Mesendoderm (in vitro differentiated cells): Measurements from ENCODE around the gene SLX4.
A peak's percentile ranks its signal among the peaks of the same experiment; 100 is the strongest.

Source experiments
- DNase-seq: peaks from one replicate; pipeline ENCODE4 v3.0.0; 2013
- H2AK5ac ChIP-seq: 2 replicates; pipeline ENCODE4 v1.6.1; 2013; ENCODE audit warnings: low read length, inconsistent platforms
- H2BK120ac ChIP-seq: 2 replicates; pipeline ENCODE4 v1.6.1; 2013; ENCODE audit warnings: low read depth, mild to moderate bottlenecking, low read length, moderate library complexity, mixed read lengths
- H2BK15ac ChIP-seq: replicated peaks from 2 replicates; pipeline ENCODE4 v1.6.1; 2013; ENCODE audit warnings: low read depth, mild to moderate bottlenecking, moderate library complexity
- H2BK5ac ChIP-seq: 2 replicates; pipeline ENCODE4 v1.6.1; 2013; ENCODE audit warnings: low read length, inconsistent platforms
- H3K18ac ChIP-seq: 2 replicates; pipeline ENCODE4 v1.6.1; 2013; ENCODE audit warnings: mild to moderate bottlenecking, low read length, mixed read lengths
- H3K23ac ChIP-seq: one replicate; pipeline ENCODE4 v1.6.1; 2013; ENCODE audit warnings: low read length
- H3K27ac ChIP-seq: 2 replicates; pipeline ENCODE4 v1.5.1; 2013; ENCODE audit warnings: low read depth, mild to moderate bottlenecking, inconsistent platforms, low read length, moderate library complexity
- H3K27me3 ChIP-seq: 2 replicates; pipeline ENCODE4 v1.6.1; 2013; ENCODE audit warnings: low read length, control low read depth, mild to moderate bottlenecking, inconsistent platforms; ENCODE audit not compliant: insufficient read depth, poor library complexity
- H3K36me3 ChIP-seq: 2 replicates; pipeline ENCODE4 v1.6.1; 2013; ENCODE audit warnings: low read length, inconsistent platforms; ENCODE audit not compliant: control insufficient read depth, insufficient read depth
- H3K4ac ChIP-seq: one replicate; pipeline ENCODE4 v1.6.1; 2013; ENCODE audit warnings: low read depth, mild to moderate bottlenecking, low read length, moderate library complexity
- H3K4me1 ChIP-seq: 2 replicates; pipeline ENCODE4 v1.6.1; 2013; ENCODE audit warnings: low read depth, low read length, inconsistent platforms; ENCODE audit not compliant: control insufficient read depth
- H3K4me2 ChIP-seq: 2 replicates; pipeline ENCODE4 v1.6.1; 2013; ENCODE audit warnings: low read length
- H3K4me3 ChIP-seq: 2 replicates; pipeline ENCODE4 v1.5.1; 2013; ENCODE audit warnings: mild to moderate bottlenecking, low read length
- H3K56ac ChIP-seq: one replicate; pipeline ENCODE4 v1.6.1; 2013; ENCODE audit warnings: low read length
- H3K79me1 ChIP-seq: 2 replicates; pipeline ENCODE4 v1.6.1; 2013; ENCODE audit warnings: low read length, inconsistent platforms
- H3K79me2 ChIP-seq: 2 replicates; pipeline ENCODE4 v1.6.1; 2013; ENCODE audit warnings: mild to moderate bottlenecking, low read length; ENCODE audit not compliant: control insufficient read depth, insufficient read depth
- H3K9ac ChIP-seq: 2 replicates; pipeline ENCODE4 v1.6.1; 2013; ENCODE audit warnings: low read length, inconsistent platforms
- H4K5ac ChIP-seq: one replicate; pipeline ENCODE4 v1.6.1; 2013; ENCODE audit warnings: low read length
- H4K8ac ChIP-seq: one replicate; pipeline ENCODE4 v1.6.1; 2013; ENCODE audit warnings: low read depth, mild to moderate bottlenecking, control low read depth, low read length, moderate library complexity
- WGBS: extraction: QIAGEN DNeasy Blood & Tissue Kit; methylation state at CpG from one replicate; pipeline ENCODE4 v1.1.7; 2013; ENCODE audit warnings: low lambda C conversion rate, missing lambda C conversion rate; ENCODE audit not compliant: insufficient coverage; ENCODE audit errors: extremely low coverage; 5-methylcytosine and 5-hydroxymethylcytosine counted together

Gene SLX4

DNA sequence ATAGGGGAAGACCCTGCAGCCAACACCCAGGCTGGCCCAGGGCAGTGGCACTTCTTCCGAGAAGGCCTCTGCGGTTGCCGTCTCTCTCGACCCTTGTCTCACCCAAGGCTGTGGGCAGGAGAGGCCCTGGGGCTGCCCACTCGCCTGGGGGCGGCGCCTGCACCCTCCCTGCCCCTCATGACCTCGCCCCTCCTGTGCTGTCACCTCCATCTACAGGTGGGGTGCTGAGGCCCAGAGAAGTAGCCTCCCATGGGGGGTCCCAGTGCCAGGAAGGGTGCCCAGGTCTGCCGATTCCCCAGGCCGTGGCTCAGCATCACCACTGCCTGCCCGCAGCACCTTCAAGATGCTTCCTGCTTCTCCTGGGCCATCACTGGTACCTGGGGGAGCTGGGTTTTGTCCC is 35.2 kb downstream of the SLX4 start:
- no CpG with 5 or more reads among the region's 11 CpGs for WGBS
- no peak overlapping the region for H4K8ac ChIP-seq
- H2BK120ac ChIP-seq, result no peak overlapping the region
- H2BK5ac ChIP-seq, result no peak overlapping the region
- no peak overlapping the region for H2BK15ac ChIP-seq
- H3K4me2 ChIP-seq, result no peak overlapping the region
- H3K79me1 ChIP-seq, result no peaks in the 10 kb centered on the region
- H2AK5ac ChIP-seq, result no peak overlapping the region
- no peak overlapping the region for H3K4ac ChIP-seq
- H3K79me2 ChIP-seq, result no peaks in the 10 kb centered on the region
- H4K5ac ChIP-seq, result no peak overlapping the region
- H3K36me3 ChIP-seq, result no peaks in the 10 kb centered on the region
- no peak overlapping the region for H3K18ac ChIP-seq
- no peak overlapping the region for H3K9ac ChIP-seq
- H3K27ac ChIP-seq, result no peak overlapping the region
- H3K4me1 ChIP-seq, result no peaks in the 10 kb centered on the region
- no peak overlapping the region for H3K23ac ChIP-seq
- H3K27me3 ChIP-seq, result no peaks in the 10 kb centered on the region
- DNase-seq, result no peak
- no peak overlapping the region for H3K4me3 ChIP-seq
- no peak overlapping the region for H3K56ac ChIP-seq

DNA sequence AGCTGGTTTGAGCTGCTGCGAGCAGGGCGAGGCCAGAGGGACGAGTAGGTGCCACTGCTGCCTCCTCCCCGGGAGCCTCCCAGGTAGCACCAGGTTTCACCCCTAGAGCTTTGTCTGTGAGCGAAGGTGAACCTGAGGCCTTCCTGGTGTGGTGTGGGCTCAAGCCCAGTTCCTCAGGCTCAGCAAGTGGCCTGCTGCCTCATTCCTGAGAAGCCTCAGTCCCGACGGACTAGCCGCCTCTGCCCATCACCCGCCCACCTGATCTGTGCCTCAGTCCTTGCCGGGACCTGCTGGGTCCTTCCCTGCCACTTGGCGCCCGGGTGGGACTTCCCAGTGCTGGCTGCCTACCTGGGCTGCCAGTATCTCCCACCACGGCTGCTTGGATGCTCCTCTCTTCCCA is 35.9 kb downstream of the SLX4 start:
- H2BK120ac ChIP-seq, result no peak overlapping the region
- no peaks in the 10 kb centered on the region for H3K36me3 ChIP-seq
- H2BK5ac ChIP-seq, result no peak overlapping the region
- H3K79me2 ChIP-seq, result no peaks in the 10 kb centered on the region
- no peak overlapping the region for H4K5ac ChIP-seq
- no peak overlapping the region for H2AK5ac ChIP-seq
- no peak overlapping the region for H3K27ac ChIP-seq
- no peak overlapping the region for H3K4me2 ChIP-seq
- no peak for DNase-seq
- H2BK15ac ChIP-seq, result no peak overlapping the region
- no peak overlapping the region for H4K8ac ChIP-seq
- H3K79me1 ChIP-seq, result no peaks in the 10 kb centered on the region
- H3K4me1 ChIP-seq, result no peaks in the 10 kb centered on the region
- no peak overlapping the region for H3K4me3 ChIP-seq
- no peak overlapping the region for H3K4ac ChIP-seq
- no peak overlapping the region for H3K56ac ChIP-seq
- H3K27me3 ChIP-seq, result no peaks in the 10 kb centered on the region
- H3K9ac ChIP-seq, result no peak overlapping the region
- no peak overlapping the region for H3K18ac ChIP-seq
- no peak overlapping the region for H3K23ac ChIP-seq
- no CpG with 5 or more reads among the region's 13 CpGs for WGBS

DNA sequence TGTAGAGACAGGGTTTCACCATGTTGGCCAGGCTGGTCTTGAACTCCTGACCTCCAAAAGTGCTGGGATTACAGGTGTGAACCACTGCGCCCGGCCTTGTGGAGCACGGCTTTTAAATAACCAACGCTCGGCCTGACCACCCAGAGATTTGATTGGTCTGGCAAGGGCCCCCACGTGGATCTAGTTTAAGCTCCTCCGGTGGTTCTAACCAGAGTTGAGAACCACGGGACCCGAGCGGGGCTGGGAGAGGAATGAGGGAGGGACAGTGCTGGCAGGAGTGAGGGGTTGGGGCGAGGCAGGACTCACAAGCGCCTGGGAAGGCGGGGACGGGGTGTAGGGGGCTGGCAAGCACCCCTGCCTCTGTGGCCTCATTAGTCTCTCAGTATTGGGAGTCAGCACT is 37.2 kb downstream of the SLX4 start:
- no peak overlapping the region for H3K18ac ChIP-seq
- no peak overlapping the region for H3K23ac ChIP-seq
- no peak overlapping the region for H2AK5ac ChIP-seq
- H2BK5ac ChIP-seq, result no peak overlapping the region
- no peak overlapping the region for H3K4ac ChIP-seq
- H2BK120ac ChIP-seq, result no peak overlapping the region
- no peak overlapping the region for H4K5ac ChIP-seq
- no peak overlapping the region for H2BK15ac ChIP-seq
- no peak overlapping the region for H4K8ac ChIP-seq
- H3K27ac ChIP-seq, result no peak overlapping the region
- no peak overlapping the region for H3K4me2 ChIP-seq
- H3K79me2 ChIP-seq, result no peaks in the 10 kb centered on the region
- no CpG with 5 or more reads among the region's 14 CpGs for WGBS
- no peaks in the 10 kb centered on the region for H3K79me1 ChIP-seq
- H3K9ac ChIP-seq, result no peak overlapping the region
- no peaks in the 10 kb centered on the region for H3K27me3 ChIP-seq
- no peak overlapping the region for H3K4me3 ChIP-seq
- no peaks in the 10 kb centered on the region for H3K4me1 ChIP-seq
- H3K36me3 ChIP-seq, result no peaks in the 10 kb centered on the region
- no peak for DNase-seq
- no peak overlapping the region for H3K56ac ChIP-seq

- Histone ChIP-seq H4K5ac (no peak overlapping the region), H3K18ac (no peak overlapping the region), H3K4me3 (no peak overlapping the region), H3K4me2 (no peak overlapping the region), H3K56ac (no peak overlapping the region), H3K79me1 (no peaks in the 10 kb centered on the region), H2BK5ac (no peak overlapping the region), H3K79me2 (no peaks in the 10 kb centered on the region), H3K27ac (no peak overlapping the region), H3K36me3 (no peaks in the 10 kb centered on the region), H2BK120ac (no peak overlapping the region), H2AK5ac (no peak overlapping the region), H3K9ac (no peak overlapping the region), H3K4me1 (no peaks in the 10 kb centered on the region), H3K23ac (no peak overlapping the region), H3K27me3 (no peaks in the 10 kb centered on the region), H2BK15ac (no peak overlapping the region), H4K8ac (no peak overlapping the region), H3K4ac (no peak overlapping the region)
- no CpG with 5 or more reads among the region's 9 CpGs for WGBS
- no peak for DNase-seq
These were observed 38.1 kb downstream of the SLX4 start for GRCh38 chr16:3573146-3573815.

- H2BK120ac ChIP-seq, result no peak overlapping the region
- no peaks in the 10 kb centered on the region for H3K4me1 ChIP-seq
- H4K8ac ChIP-seq, result no peak overlapping the region
- no peaks in the 10 kb centered on the region for H3K36me3 ChIP-seq
- H3K9ac ChIP-seq, result no peak overlapping the region
- WGBS, result no CpG with 5 or more reads among the region's 4 CpGs
- H3K4me2 ChIP-seq, result no peak overlapping the region
- H3K79me1 ChIP-seq, result no peaks in the 10 kb centered on the region
- no peak overlapping the region for H4K5ac ChIP-seq
- H2BK5ac ChIP-seq, result no peak overlapping the region
- H3K4ac ChIP-seq, result no peak overlapping the region
- no peak overlapping the region for H3K18ac ChIP-seq
- no peak overlapping the region for H3K4me3 ChIP-seq
- H2BK15ac ChIP-seq, result no peak overlapping the region
- no peak overlapping the region for H3K27ac ChIP-seq
- H3K27me3 ChIP-seq, result no peaks in the 10 kb centered on the region
- no peak overlapping the region for H2AK5ac ChIP-seq
- no peak overlapping the region for H3K23ac ChIP-seq
- no peaks in the 10 kb centered on the region for H3K79me2 ChIP-seq
- no peak overlapping the region for H3K56ac ChIP-seq
- peak; percentile 94 for DNase-seq
These were observed 40.9 kb downstream of the SLX4 start for GRCh38 chr16:3570420-3571062.

DNA sequence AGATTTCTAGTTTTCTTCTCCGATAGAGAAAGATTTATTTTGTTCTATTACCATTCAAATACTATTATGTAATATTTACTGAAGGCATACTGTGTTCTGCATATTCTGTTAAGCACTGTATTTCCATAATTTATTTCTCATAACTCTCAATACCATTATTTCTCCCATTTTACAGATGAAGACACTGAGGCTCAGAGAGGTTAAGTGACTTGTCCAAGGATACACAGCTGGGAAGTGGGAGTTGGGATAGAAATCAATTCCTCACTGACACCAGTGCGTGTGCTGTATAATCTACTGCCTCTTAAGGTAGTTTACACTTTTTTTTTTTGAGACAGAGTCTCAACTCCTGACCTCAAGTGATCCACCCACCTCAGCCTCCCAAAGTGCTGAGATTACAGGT is 41.6 kb downstream of the SLX4 start:
- Histone ChIP-seq H2BK15ac (no peak overlapping the region), H4K8ac (no peak overlapping the region), H3K4ac (no peak overlapping the region), H3K36me3 (no peaks in the 10 kb centered on the region), H2AK5ac (no peak overlapping the region), H2BK120ac (no peak overlapping the region), H2BK5ac (no peak overlapping the region), H3K27me3 (no peaks in the 10 kb centered on the region), H3K56ac (no peak overlapping the region), H3K23ac (no peak overlapping the region), H3K9ac (no peak overlapping the region), H3K4me3 (no peak overlapping the region), H3K79me1 (no peaks in the 10 kb centered on the region), H3K4me2 (no peak overlapping the region), H4K5ac (no peak overlapping the region), H3K27ac (no peak overlapping the region), H3K18ac (no peak overlapping the region), H3K4me1 (no peaks in the 10 kb centered on the region), H3K79me2 (no peaks in the 10 kb centered on the region)
- WGBS, result no CpG with 5 or more reads among the region's 2 CpGs
- DNase-seq, result no peak
